Activated gamma-delta T cell (primary cell): Measurements from ENCODE around the gene ETS2.

ENCODE experiments used
- DNase-seq: peaks from one replicate; lab custom pipeline; 2025; lab: John Stamatoyannopoulos, UW
- total RNA-seq, 2 donors: gene quantifications; one replicate each; lab custom pipeline; 2026; lab: John Stamatoyannopoulos, UW

Gene ETS2
- 24.0 to 87.9 reads per million in 2 donors for total RNA-seq

DNA sequence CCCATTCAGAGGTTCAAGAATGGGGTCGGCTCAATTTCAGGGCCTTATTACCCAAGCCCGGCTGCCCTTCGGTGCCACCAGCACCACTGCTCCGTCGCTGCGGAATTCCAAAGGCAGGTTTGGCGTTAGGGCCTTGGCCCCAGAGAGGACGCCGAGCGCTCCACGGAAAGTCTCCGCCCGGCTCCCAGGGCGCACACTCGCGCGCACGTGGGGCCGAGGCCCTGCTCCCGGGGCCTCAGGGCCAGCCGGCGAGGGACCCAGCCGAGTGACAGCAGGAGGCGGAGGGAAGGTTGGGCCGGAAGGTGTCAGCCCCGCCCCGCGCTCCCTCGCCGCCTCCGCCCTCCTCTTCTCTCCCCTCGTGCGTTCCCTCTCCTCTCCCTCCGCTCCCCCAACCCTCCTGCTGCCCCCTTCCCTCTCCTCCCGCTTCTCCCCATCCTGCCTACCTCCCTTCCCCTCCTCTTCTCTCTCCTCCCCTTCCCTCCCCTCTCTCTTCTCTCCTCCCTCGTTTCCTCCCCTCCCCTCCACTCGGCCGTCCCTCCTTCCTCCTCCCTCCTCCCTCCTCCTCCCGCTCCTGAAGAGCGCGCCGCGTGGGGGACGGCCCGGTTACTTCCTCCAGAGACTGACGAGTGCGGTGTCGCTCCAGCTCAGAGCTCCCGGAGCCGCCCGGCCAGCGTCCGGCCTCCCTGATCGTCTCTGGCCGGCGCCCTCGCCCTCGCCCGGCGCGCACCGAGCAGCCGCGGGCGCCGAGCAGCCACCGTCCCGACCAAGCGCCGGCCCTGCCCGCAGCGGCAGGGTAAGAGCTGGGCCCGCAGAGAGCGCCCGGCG is at the start of gene ETS2:
ETS2 (plus strand) TSS at position 602 of the 825 bp plus-strand sequence. CDS start 4,106 bp downstream, outside the sequence.
- DNase-seq, result peak; percentile 44

GRCh38 chr21:38756746-38757145 is 49.0 kb upstream of the ETS2 start:
- DNase-seq, result no peak

GRCh38 chr21:38758501-38759214 is 47.1 kb upstream of the ETS2 start:
- DNase-seq, result no peak

- DNase-seq, result no peak
Observed at GRCh38 chr21:38759413-38759812, 46.3 kb upstream of the ETS2 start.

- no peak for DNase-seq
Observed at GRCh38 chr21:38760017-38760761, 45.5 kb upstream of the ETS2 start.

- no peak for DNase-seq
Observed at GRCh38 chr21:38760762-38761155, 45.0 kb upstream of the ETS2 start.

- DNase-seq, result no peak
Observed at GRCh38 chr21:38761531-38761930, 44.2 kb upstream of the ETS2 start.

DNA sequence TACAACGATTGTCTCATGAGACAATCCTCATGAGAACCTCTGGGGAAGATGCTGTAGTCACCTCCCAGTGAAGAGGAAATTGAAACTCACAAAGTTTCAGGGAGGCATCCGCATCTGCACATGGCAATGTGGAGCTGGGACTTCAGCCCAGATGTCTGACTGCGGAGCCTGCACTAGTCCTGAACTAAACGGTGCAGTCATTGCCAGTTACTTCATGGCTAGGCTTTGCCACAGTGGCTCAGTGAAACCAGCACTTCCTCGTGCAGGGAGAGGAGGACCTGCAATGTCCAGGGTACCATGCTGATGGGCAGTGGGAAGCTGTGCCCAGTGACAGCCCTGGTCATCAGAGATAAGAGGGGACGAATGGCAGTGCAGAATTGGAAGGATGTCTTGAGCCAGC is 40.7 kb upstream of the ETS2 start:
- DNase-seq, result no peak

- DNase-seq, result no peak
Observed at GRCh38 chr21:38766987-38767722, 38.6 kb upstream of the ETS2 start.

DNA sequence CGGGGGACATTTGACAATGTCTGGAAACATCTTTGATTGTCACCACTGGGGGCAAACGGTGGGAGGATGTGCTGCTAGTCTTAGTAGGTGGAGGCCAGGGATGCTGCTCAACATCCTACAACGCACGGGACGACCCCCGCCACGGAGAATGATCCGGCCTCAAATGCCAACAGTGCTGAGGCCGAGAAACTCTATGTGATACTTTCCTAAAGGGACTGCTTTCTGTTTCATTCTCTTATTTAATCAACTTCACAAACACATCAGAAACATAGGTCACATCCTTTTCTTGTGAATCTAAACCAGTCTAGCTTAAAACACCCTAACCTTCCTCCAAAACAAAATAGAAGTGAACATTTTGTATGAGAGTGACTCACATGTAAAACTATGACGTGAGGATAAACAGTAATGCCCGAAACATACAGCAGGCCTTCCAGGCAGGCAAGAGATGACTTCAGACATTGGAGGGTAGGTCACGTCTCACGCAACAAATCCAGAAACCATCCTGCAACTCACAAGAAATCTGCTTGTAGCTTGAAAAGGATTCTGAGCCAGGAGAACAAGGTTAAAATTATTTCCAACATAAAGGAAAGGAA is 37.2 kb upstream of the ETS2 start:
- DNase-seq, result no peak

- DNase-seq, result no peak
Observed at GRCh38 chr21:38769191-38769780, 36.4 kb upstream of the ETS2 start.

GRCh38 chr21:38770660-38771059 is 35.1 kb upstream of the ETS2 start:
- DNase-seq, result no peak

- DNase-seq, result no peak
Observed at GRCh38 chr21:38771536-38771935, 34.2 kb upstream of the ETS2 start.

GRCh38 chr21:38772646-38773045 is 33.1 kb upstream of the ETS2 start:
- no peak for DNase-seq

- DNase-seq, result no peak
Observed at GRCh38 chr21:38773099-38774061, 32.3 kb upstream of the ETS2 start.

GRCh38 chr21:38774152-38774551 is 31.6 kb upstream of the ETS2 start:
- no peak for DNase-seq

DNA sequence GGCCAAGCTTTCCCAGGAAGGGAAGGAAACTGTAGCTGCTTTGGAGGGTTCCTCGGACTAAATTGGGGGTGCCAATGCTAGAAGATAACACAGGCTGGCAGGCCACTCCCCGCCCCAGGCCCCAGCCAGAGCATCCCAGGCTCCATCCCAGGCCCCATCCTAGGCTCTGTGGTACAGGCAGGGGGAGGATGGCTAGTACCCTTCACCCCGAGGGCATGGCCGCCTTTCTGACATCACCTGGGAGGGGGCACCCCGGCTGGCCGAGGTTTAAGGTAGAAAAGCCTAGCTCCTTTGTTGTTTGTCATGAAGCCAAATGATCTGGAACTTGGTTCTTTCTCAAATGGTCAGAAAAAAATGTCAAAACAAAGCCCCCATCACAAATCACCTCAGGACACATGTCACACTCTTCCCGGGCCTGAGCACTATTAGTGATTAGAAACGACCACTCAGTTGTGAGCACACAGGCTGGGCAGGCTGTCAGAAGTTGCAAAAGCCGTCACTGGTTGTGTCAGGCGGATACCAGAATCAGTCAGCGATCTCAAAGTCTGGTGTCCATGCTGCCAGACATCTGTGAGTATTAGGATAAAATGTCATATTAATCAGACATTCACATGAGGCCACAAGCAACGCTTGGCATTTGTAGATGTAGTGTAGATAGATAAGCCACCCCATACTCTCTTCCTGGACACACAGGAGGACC is 31.0 kb upstream of the ETS2 start:
- DNase-seq, result no peak

DNA sequence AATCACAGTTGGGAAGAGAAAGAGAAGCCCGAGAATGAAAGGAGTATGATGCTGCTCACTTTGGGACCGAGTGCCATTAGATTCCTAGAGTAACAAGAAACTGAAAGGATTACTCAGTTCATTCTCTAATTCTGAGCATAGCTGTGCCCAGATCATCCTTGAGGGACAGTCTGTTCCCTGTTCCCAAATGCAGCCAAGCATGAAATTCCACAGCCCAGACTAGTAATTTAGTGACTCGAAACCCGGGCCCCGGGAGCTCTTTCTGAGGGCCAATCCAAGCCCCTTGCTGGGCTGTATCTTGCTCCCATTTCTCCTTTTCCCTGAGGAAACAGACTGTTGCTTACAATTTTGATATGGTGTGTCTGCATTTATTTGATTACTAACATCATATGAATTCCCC is 30.0 kb upstream of the ETS2 start:
- no peak for DNase-seq

- no peak for DNase-seq
Observed at GRCh38 chr21:38777015-38777414, 28.7 kb upstream of the ETS2 start.
